Posterior cingulate gyrus (tissue), 11 donors: ENCODE data around the gene EGFL8.

Experiments
- DNase-seq, 10 donors: peaks; one replicate each; pipeline versions ENCODE4 v3.0.0 to v3.0.0-alpha.2; 2020 to 2021; ENCODE audit warnings: mixed read lengths in 3 of 10
- intact Hi-C: fragments of 100-400 bp; cut with DNase I; formaldehyde crosslinking; loops from one replicate; pipeline ENCODE4 v1.15.1; 2023

Gene EGFL8

DNA sequence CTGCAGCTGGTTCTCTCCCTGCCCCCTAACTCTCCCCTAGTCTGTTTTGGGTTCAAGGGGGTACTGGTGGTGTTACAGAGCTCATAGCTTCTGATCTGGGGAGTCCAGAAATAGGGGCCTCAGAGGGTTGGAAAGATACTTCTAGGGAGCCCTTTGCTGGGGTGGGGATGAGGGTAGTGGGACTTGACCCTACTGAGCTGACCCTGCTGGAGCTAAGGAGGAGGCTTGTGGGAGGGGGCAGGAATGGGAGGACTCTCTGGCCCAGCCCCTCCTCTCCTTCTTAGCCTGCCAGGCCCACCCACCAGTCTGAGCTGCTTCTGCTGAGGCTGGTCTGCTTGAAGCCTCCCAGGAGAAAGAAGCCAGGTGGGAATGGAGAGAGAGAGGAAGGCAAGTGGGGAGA lies at the start of gene EGFL8:
EGFL8 (plus strand) TSS at position 301 of the 400 bp plus-strand sequence. CDS start 1,571 bp downstream, outside the sequence.
- intact Hi-C loops = no loop called here
- DNase-seq = peak in 2 of 10 donors; percentile 30 to 40

DNA sequence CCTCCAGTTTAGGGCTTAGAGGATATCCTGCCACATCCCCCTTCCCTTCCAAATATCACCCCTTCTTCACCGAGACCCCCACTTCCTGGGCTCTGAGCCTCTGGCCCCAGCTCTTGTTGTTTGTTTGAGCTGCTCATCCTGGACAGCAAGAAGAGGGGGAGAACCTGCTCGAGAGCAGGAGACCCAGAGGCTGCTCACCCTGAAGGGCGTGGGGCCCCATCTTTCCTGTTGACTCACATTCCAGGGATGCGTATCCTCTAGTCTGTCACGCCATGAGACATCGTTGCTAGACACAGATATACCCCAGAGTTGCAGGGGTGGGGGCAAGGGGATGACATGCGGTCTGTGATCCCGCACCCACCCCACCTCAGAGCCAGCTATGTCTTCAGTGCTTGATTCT lies 49.6 kb upstream of the EGFL8 start:
- intact Hi-C loops = loop anchor here (5.0 kb wide), 1 partner anchor 38 kb away; the partner anchor contains the start of genes PPT2 and PRRT1
- no peak for DNase-seq

- DNase-seq = no peak
- intact Hi-C loops = loop anchor here (5.0 kb wide), 1 partner anchor 37 kb away; the partner anchor contains the start of genes PPT2 and PRRT1
Measured at GRCh38 chr6:32115623-32116022, 48.8 kb upstream of the EGFL8 start.

- no peak for DNase-seq
- intact Hi-C loops = loop anchor here (5.0 kb wide), 1 partner anchor 36 kb away; the partner anchor contains the start of genes PPT2 and PRRT1
Measured at GRCh38 chr6:32116674-32117073, 47.7 kb upstream of the EGFL8 start.

GRCh38 chr6:32117461-32117860 lies 46.9 kb upstream of the EGFL8 start:
- intact Hi-C loops = loop anchor here (5.0 kb wide), 1 partner anchor 35 kb away; the partner anchor contains the start of genes PPT2 and PRRT1
- no peak for DNase-seq

DNA sequence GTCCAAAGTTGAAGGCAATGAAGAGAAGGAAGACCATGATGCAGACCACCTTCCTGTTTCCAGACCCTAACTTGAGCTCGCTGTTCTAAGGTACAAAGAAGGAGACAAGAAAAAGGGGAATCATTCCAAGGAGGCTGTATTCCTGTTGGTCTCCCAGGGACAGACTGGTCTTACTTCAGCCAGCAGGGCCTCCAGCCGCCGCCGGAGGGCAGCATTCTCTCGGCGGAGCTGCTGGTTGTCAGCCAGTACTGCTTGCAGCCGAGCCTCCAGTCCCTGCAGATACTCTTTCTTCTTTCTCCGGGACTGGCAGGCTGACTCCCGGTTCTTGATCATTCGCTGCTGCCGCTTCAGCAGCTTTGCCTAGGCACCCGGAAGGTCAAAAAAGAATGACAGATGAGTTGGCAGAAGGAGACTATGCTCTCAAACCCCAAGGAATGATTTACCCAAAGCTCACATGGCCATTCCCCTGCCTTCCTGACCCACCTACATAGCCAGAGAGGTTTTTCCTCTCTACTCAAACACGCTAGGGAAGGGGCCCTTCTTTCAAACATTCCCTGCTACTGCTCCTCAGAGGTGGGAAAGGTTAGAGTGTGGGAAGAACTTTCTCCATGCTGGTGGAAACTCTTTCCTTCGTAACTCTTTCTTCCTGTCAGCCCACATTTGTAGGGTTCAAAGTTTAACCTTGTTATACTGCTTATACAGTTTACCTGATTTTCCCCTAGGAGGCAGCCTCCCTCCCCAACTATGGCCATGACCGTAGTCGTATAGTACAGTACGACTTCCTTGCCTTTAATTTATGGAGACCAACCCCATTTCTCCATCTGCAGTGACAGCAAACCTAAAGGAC lies 45.4 kb upstream of the EGFL8 start:
- DNase-seq = peak; percentile 82 to 99 (median 92)
- intact Hi-C loops = loop anchor here (5.0 kb wide), 1 partner anchor 33 kb away; the partner anchor contains the start of genes PPT2 and PRRT1

- intact Hi-C loops = no loop called here
- no peak for DNase-seq
Measured at GRCh38 chr6:32120573-32121059, 43.8 kb upstream of the EGFL8 start.

DNA sequence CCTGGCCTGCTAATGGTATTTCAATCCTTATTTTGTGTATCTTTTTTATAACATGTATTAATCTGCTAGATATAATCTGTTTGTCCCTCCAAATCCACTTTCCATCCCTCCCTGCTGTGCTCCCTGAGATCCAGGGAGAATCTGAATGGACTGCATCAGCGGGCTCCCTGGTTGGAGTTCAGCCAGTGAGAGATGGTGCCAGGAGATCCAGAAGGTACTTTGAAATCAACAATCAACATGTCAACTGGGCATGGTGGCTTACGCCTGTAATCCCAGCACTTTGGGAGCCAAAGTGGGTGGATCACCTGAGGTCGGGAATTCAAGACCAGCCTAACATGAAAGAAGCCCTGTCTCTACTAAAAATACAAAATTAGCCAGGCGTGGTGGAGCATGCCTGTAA lies 40.7 kb upstream of the EGFL8 start:
- DNase-seq = no peak
- intact Hi-C loops = no loop called here

DNA sequence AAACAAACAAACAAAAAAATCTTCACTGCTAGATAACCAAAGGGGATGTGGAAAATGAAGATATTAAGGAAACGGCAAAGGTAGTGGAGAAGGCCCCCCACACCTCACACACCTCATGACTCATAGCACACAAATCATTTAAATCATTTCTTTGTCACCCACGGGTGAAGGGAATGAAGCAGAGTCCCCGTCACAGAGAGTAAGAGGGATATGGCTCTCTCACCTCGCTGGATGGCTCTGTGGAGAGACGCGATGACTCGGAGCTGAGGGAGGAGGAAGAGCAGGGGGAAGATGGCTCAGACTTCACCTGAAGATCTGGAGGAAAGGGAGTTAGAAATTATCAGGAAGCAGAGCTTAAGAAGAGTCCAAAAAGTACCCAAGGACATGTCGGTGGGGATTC lies 37.5 kb upstream of the EGFL8 start:
- no peak for DNase-seq
- intact Hi-C loops = no loop called here

DNA sequence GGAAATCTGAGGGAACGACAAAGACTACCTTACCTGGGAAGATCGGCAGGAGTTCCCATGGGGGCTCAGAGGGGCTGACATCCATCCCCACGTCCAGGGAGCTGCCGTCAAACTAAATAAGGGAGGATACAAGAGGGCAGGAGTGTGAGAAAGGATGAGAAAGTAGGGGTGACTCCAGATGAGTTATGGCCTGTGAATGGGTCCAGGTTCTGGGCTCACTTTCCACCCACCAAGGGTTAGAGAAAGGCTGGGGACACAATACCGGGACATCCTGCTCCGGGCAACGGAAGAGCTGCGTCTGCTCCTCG lies 37.0 kb upstream of the EGFL8 start:
- intact Hi-C loops = no loop called here

DNA sequence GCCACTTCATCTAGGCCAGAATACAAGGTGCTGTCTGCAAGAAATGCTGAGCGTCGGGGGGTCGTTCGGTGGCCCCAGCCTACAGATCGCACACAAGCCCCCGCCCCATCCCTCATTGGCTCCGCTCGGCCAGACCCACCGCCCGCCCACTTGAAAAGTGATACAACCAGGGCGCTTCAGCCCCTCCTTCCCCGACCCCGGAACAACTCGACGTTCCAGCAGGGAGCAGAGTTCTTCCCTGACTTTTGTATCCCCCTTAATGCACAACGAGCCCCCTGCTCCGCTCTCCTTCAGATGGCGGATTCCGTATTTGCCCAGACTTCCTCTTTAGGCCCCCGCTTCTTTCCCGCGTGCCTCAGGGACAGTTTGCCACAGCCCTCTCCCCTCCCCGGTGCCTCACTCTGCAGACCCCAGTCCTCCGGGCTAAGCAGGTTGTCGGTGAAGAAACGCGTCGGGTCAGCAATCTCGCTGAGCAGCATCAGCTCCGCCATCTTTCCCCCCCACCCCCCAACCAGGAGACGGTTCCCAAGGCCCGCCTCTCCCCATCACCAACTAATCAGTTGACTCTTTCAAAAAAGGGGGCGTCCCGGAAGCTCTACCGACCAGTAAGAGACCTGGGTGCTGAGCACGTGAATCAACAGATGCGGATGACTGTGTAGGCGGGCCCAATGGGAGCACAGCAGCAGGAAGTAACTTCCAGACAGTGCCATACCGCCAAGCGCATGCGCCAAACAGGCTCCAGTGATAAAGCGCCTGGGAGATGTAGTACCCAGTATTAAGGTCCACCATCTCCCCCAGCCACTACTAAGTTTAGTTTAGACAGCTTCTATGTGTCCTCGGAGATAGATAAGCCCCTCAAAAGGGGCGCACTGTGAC lies 36.4 kb upstream of the EGFL8 start, which contains the start of gene ATF6B:
ATF6B (minus strand) TSS at position 530 of the 876 bp plus-strand sequence; CDS start at position 491, 39 bp downstream.
- intact Hi-C loops = loop anchor here (2.0 kb wide), 1 partner anchor 67 kb away; no protein-coding TSS in a partner anchor
- DNase-seq = peak; percentile 97 to 100 (median 99)

More for the DNA sequence above, 37.0 kb upstream of the EGFL8 start:
- peak in 1 of 10 donors; percentile 22 for DNase-seq

- intact Hi-C loops = loop anchor here (2.0 kb wide), 1 partner anchor 66 kb away; no protein-coding TSS in a partner anchor
- DNase-seq = peak in 1 of 10 donors; percentile 61
Measured at GRCh38 chr6:32128751-32129296, 35.6 kb upstream of the EGFL8 start.

GRCh38 chr6:32129297-32130088 lies 34.9 kb upstream of the EGFL8 start:
- no peak for DNase-seq
- intact Hi-C loops = loop anchor here (1.0 to 5.0 kb wide), 3 partner anchors 25 to 65 kb away; partner anchors contain the start of genes AGPAT1, PPT2 and RNF5

- intact Hi-C loops = loop anchor here (5.0 kb wide), 1 partner anchor 46 kb away; the partner anchor contains the start of genes AGPAT1 and RNF5
- peak in 1 of 10 donors; percentile 26 for DNase-seq
Measured at GRCh38 chr6:32131439-32131948, 32.9 kb upstream of the EGFL8 start.

GRCh38 chr6:32132110-32132509 lies 32.3 kb upstream of the EGFL8 start:
- intact Hi-C loops = loop anchor here (5.0 kb wide), 1 partner anchor 45 kb away; the partner anchor contains the start of genes AGPAT1 and RNF5

GRCh38 chr6:32133786-32134185 lies 30.6 kb upstream of the EGFL8 start:
- intact Hi-C loops = loop anchor here (5.0 kb wide), 1 partner anchor 44 kb away; the partner anchor contains the start of genes AGPAT1 and RNF5
- no peak for DNase-seq

More at GRCh38 chr6:32132110-32132509, 32.3 kb upstream of the EGFL8 start:
- no peak for DNase-seq

DNA sequence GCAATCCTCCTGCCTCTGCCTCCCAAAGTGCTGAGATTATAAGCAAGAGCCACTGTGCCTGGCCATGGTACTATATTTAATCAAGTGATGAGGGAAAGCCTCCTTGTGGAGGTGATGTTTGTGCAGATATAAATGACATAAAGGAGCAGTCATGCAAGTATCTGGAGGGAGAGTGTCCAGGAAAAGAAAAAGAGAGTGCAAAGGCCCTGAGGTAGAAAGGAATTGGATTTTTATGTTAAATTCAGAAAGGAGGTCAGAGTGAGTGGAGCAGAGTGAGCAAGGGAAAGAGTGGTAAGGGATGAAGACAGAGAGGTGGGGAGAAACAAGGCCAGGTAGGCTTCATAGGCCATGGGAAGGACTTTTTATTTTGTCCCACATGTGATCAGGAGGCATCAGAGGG lies 26.9 kb upstream of the EGFL8 start:
- DNase-seq = no peak

DNA sequence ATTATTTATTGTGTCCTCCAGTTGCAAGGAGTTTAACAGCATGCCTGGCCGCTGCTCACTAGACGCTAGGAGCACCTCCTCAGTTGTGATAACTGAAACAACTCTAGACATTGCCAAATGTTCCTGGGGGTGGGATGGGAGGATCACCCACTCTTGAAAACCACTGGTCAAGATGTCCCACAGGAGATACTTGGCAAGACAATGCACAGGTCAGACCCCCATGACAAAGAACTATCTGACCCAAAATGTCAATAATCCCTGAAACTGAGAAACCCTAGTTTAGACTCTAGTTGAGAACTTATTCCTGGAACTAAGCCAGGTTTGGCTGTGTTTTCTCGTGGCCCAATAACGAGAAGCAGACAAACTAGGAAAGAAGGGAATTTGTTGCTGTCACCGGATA lies 24.8 kb upstream of the EGFL8 start:
- DNase-seq = no peak

More for the DNA sequence above, 26.9 kb upstream of the EGFL8 start:
- intact Hi-C loops = no loop called here

More for the DNA sequence above, 24.8 kb upstream of the EGFL8 start:
- intact Hi-C loops = no loop called here
